ENCODE results near the gene DLK1.

Gene DLK1

GRCh38 chr14:100713705-100714104 is 13.0 kb upstream of the DLK1 start:
- no peak overlapping the region for H3K4me2 ChIP-seq (ENCODE audit: low read depth, low read length)
- H4K20me1 ChIP-seq (ENCODE audit: insufficient read depth, low read length), result no peaks in the 10 kb centered on the region
- no peaks in the 10 kb centered on the region for H3K79me2 ChIP-seq (ENCODE audit: low read length)
- H3K9ac ChIP-seq (ENCODE audit: low read length), result no peak overlapping the region
- no peak for DNase-seq
- H3F3A ChIP-seq (ENCODE audit: insufficient read depth, low read length), result no peaks in the 10 kb centered on the region
- no peak overlapping the region for H2AFZ ChIP-seq (ENCODE audit: low read length)
- H3K4me1 ChIP-seq (ENCODE audit: low read length), result no peaks in the 10 kb centered on the region
- H3K9me3 ChIP-seq (replicated peaks; ENCODE audit: insufficient read depth, low read length), result no peaks in the 10 kb centered on the region
- H3K36me3 ChIP-seq (replicated peaks; ENCODE audit: insufficient read depth, low read length), result no peaks in the 10 kb centered on the region
- no peak overlapping the region for H3K27ac ChIP-seq (ENCODE audit: low read length)
- peaks cover 21% of the 10 kb centered on the region for H3K27me3 ChIP-seq (replicated peaks; ENCODE audit: insufficient read depth, low read length)
- no peaks in the 10 kb centered on the region for H3K9me2 ChIP-seq (replicated peaks; ENCODE audit: insufficient read depth, low read length)
- H3K4me3 ChIP-seq (ENCODE audit: low read length), result no peak overlapping the region
- TF ChIP-seq EZH2 (optimal IDR thresholded peaks at IDR 0.05; ENCODE audit: low read depth, low read length), result no peak
- TF ChIP-seq EZH2phosphoT487 (IDR thresholded peaks at IDR 0.05; ENCODE audit: low read length), result no peak

GRCh38 chr14:100714258-100714892 is 12.3 kb upstream of the DLK1 start:
- no peaks in the 10 kb centered on the region for H3K9me2 ChIP-seq (replicated peaks; ENCODE audit: insufficient read depth, low read length)
- no peaks in the 10 kb centered on the region for H3K79me2 ChIP-seq (ENCODE audit: low read length)
- no peak for DNase-seq
- H3K4me2 ChIP-seq (ENCODE audit: low read depth, low read length), result no peak overlapping the region
- H3K4me1 ChIP-seq (ENCODE audit: low read length), result no peaks in the 10 kb centered on the region
- H4K20me1 ChIP-seq (ENCODE audit: insufficient read depth, low read length), result no peaks in the 10 kb centered on the region
- no peaks in the 10 kb centered on the region for H3K36me3 ChIP-seq (replicated peaks; ENCODE audit: insufficient read depth, low read length)
- TF ChIP-seq CTCF (IDR thresholded peaks at IDR 0.05; ENCODE audit: low read length), result no peak
- TF ChIP-seq EZH2 (optimal IDR thresholded peaks at IDR 0.05; ENCODE audit: low read depth, low read length), result no peak
- TF ChIP-seq EZH2phosphoT487 (IDR thresholded peaks at IDR 0.05; ENCODE audit: low read length), result no peak
- no peak overlapping the region for H3K9ac ChIP-seq (ENCODE audit: low read length)
- H2AFZ ChIP-seq (ENCODE audit: low read length), result no peak overlapping the region
- peaks cover 21% of the 10 kb centered on the region for H3K27me3 ChIP-seq (replicated peaks; ENCODE audit: insufficient read depth, low read length)
- no peaks in the 10 kb centered on the region for H3K9me3 ChIP-seq (replicated peaks; ENCODE audit: insufficient read depth, low read length)
- no peak overlapping the region for H3K27ac ChIP-seq (ENCODE audit: low read length)
- H3F3A ChIP-seq (ENCODE audit: insufficient read depth, low read length), result no peaks in the 10 kb centered on the region
- no peak overlapping the region for H3K4me3 ChIP-seq (ENCODE audit: low read length)

- Histone ChIP-seq H3K79me2 (ENCODE audit: low read length) (no peaks in the 10 kb centered on the region), H3K36me3 (replicated peaks; ENCODE audit: insufficient read depth, low read length) (no peaks in the 10 kb centered on the region), H3F3A (ENCODE audit: insufficient read depth, low read length) (no peaks in the 10 kb centered on the region), H3K4me2 (ENCODE audit: low read depth, low read length) (no peak overlapping the region), H2AFZ (ENCODE audit: low read length) (no peak overlapping the region), H3K9me3 (replicated peaks; ENCODE audit: insufficient read depth, low read length) (no peaks in the 10 kb centered on the region), H3K9ac (ENCODE audit: low read length) (no peak overlapping the region), H3K4me1 (ENCODE audit: low read length) (no peaks in the 10 kb centered on the region), H3K27ac (ENCODE audit: low read length) (no peak overlapping the region), H3K4me3 (ENCODE audit: low read length) (no peak overlapping the region), H3K27me3 (replicated peaks; ENCODE audit: insufficient read depth, low read length) (peaks cover 20% of the 10 kb centered on the region), H3K9me2 (replicated peaks; ENCODE audit: insufficient read depth, low read length) (no peaks in the 10 kb centered on the region), H4K20me1 (ENCODE audit: insufficient read depth, low read length) (no peaks in the 10 kb centered on the region)
- TF ChIP-seq EZH2 (optimal IDR thresholded peaks at IDR 0.05; ENCODE audit: low read depth, low read length) (no peak), EZH2phosphoT487 (IDR thresholded peaks at IDR 0.05; ENCODE audit: low read length) (no peak), CTCF (IDR thresholded peaks at IDR 0.05; ENCODE audit: low read length) (no peak)
- no peak for DNase-seq
Measured at GRCh38 chr14:100715332-100715731, 11.4 kb upstream of the DLK1 start.

- Histone ChIP-seq H3K79me2 (ENCODE audit: low read length) (no peaks in the 10 kb centered on the region), H3K4me2 (ENCODE audit: low read depth, low read length) (no peak overlapping the region), H3K4me3 (ENCODE audit: low read length) (no peak overlapping the region), H3K9ac (ENCODE audit: low read length) (no peak overlapping the region), H3K27ac (ENCODE audit: low read length) (no peak overlapping the region), H3K36me3 (replicated peaks; ENCODE audit: insufficient read depth, low read length) (no peaks in the 10 kb centered on the region), H3F3A (ENCODE audit: insufficient read depth, low read length) (no peaks in the 10 kb centered on the region), H3K27me3 (replicated peaks; ENCODE audit: insufficient read depth, low read length) (peaks cover 19% of the 10 kb centered on the region), H3K9me3 (replicated peaks; ENCODE audit: insufficient read depth, low read length) (no peaks in the 10 kb centered on the region), H4K20me1 (ENCODE audit: insufficient read depth, low read length) (no peaks in the 10 kb centered on the region), H3K9me2 (replicated peaks; ENCODE audit: insufficient read depth, low read length) (no peaks in the 10 kb centered on the region), H2AFZ (ENCODE audit: low read length) (no peak overlapping the region), H3K4me1 (ENCODE audit: low read length) (no peaks in the 10 kb centered on the region)
- no peak for TF ChIP-seq EZH2 (optimal IDR thresholded peaks at IDR 0.05; ENCODE audit: low read depth, low read length)
- no peak for DNase-seq
Measured at GRCh38 chr14:100715803-100716202, 10.9 kb upstream of the DLK1 start.
